Immature natural killer cell (primary cell): ENCODE results near the gene TLE2. TPM values are rescaled to one million over a fixed set of nuclear protein-coding genes. Genes with fewer than 3 reads are reported as not detected.
"Not testable (repeated sequence)": the region's sequence is repeated elsewhere in the genome, so short reads cannot be mapped to it uniquely, and the experiment has no call there.

Experiments used
- DNase-seq, 3 donors: peaks; one replicate each; pipeline ENCODE4 v3.0.0; 2022; ENCODE audit warnings: mixed read lengths in 1 of 3
- H3K27ac Mint-ChIP-seq, 6 donors: one replicate each; pipeline ENCODE4 v1.8.0; 2020; ENCODE audit warnings: mixed read lengths in 6 of 6, mild to moderate bottlenecking in 5 of 6, inconsistent platforms in 4 of 6, moderate library complexity in 3 of 6
- H3K27me3 Mint-ChIP-seq, 3 donors: one replicate each; pipeline ENCODE4 v1.8.0; 2020 to 2021; ENCODE audit warnings: low read depth in 3 of 3, mild to moderate bottlenecking in 3 of 3, mixed read lengths in 3 of 3, moderate library complexity in 3 of 3, inconsistent platforms in 1 of 3
- H3K36me3 Mint-ChIP-seq, 3 donors: one replicate each; pipeline ENCODE4 v1.8.0; 2020; ENCODE audit warnings: mixed read lengths in 3 of 3, inconsistent platforms in 2 of 3, mild to moderate bottlenecking in 2 of 3
- H3K4me1 Mint-ChIP-seq, 2 donors: one replicate each; pipeline ENCODE4 v1.8.0; 2020; ENCODE audit warnings: inconsistent platforms in 2 of 2, mild to moderate bottlenecking in 2 of 2, mixed read lengths in 2 of 2, moderate library complexity in 1 of 2
- H3K4me3 Mint-ChIP-seq, 5 donors: one replicate each; pipeline ENCODE4 v1.8.0; 2020; ENCODE audit warnings: mild to moderate bottlenecking in 5 of 5, mixed read lengths in 5 of 5, inconsistent platforms in 3 of 5, moderate library complexity in 3 of 5
- H3K9me3 Mint-ChIP-seq, 6 donors: one replicate each; pipeline ENCODE4 v1.8.0; 2020; ENCODE audit warnings: mild to moderate bottlenecking in 6 of 6, mixed read lengths in 6 of 6, inconsistent platforms in 4 of 6, moderate library complexity in 3 of 6
- polyA plus RNA-seq, 3 donors: library from polyadenylated mRNA; unstranded; fragments of 300-500 nt; fragmentation: Illumina TruSeq; gene quantifications; one replicate each; pipeline ENCODE4 v1.2.3, GENCODE V29; 2021

The TLE2 gene
- polyA plus RNA-seq, 3 donors from 2014 or later = 1.2 to 2.4 (median 1.3) TPM

DNA sequence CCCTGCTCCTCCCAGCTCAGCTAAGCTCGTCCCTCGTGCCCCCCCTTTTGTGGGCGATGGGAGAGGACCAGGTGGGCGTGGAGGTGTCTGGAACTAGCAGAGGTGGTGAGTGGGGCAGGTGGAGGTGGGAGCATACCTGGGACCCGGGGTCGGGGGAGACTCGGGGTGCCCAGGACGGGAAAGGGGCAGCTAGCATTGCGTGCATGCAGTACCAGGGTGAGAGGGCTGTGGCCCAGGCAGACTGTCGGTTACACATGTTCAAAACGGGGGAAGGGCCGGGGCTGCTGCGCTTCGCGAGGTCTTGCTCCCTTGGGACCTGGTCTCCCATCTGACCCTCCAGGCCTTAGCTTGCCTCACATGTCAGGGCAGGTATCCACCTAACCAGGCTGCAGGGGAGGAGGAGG, 24.1 kb upstream of the TLE2 start:
- no peak overlapping the region for H3K27ac Mint-ChIP-seq
- peaks cover 0 to 7% (median 2%) of the 10 kb centered on the region in 3 donors for H3K27me3 Mint-ChIP-seq
- H3K9me3 Mint-ChIP-seq = no peaks in the 10 kb centered on the region
- peaks cover 7 to 20% (median 11%) of the 10 kb centered on the region in 3 donors for H3K36me3 Mint-ChIP-seq
- no peak overlapping the region for H3K4me3 Mint-ChIP-seq
- no peak for DNase-seq
- H3K4me1 Mint-ChIP-seq = peaks cover 20 to 23% of the 10 kb centered on the region in 2 donors

DNA sequence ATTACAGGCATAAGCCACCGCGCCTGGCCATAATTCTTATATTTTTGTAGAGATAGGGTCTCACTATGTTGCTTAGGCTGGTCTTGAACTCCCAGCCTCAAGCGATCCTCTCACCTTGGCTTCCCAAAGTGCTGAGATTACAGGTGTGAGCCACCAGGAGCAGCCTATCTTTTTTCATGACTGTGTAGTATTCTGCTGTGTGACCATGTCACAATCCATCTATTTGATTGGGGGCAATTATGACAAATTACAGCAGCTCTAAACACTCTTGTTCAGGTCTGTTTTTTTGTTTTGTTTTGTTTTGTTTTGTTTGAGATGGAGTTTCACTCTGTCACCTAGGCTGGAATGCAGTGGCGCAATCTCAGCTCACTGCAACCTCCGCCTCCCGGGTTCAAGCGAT, 20.9 kb upstream of the TLE2 start:
- not testable (repeated sequence) for H3K9me3 Mint-ChIP-seq, H3K27ac Mint-ChIP-seq, DNase-seq, H3K36me3 Mint-ChIP-seq, H3K4me3 Mint-ChIP-seq
- H3K27me3 Mint-ChIP-seq = peaks cover 0 to 11% (median 5%) of the 10 kb centered on the region in 3 donors
- peaks cover 17 to 22% of the 10 kb centered on the region in 2 donors for H3K4me1 Mint-ChIP-seq

DNA sequence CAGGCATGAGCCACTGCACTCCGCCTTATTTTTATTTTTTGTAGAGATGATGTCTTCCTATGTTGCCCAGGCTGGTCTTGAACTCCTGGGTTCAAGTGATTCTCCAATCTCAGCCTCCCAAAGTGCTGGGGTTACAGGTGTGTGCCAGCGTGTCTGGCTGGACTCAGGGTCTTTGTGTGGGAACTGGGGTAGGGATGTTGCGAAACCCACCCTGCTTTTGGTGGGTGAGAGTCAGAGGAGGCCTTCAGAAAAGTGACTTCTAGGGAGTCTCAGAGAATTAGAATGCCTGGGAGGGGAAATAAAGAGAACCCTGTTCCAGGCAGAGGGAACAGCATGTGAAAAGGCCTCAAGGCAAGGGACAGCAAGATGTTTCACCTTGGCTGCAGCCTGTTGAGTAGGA, 20.0 kb upstream of the TLE2 start:
- Mint-ChIP-seq H3K27me3 (peaks cover 0 to 6% (median 5%) of the 10 kb centered on the region in 3 donors), H3K4me3 (peak overlapping the region in 3 of 5 donors; percentile 25 to 62 (median 29)), H3K9me3 (no peaks in the 10 kb centered on the region), H3K27ac (peak overlapping the region in 2 of 6 donors; percentile 55 to 79), H3K4me1 (peaks cover 12 to 14% of the 10 kb centered on the region in 2 donors), H3K36me3 (peaks cover 0 to under 1% (median 0%) of the 10 kb centered on the region in 3 donors)
- no peak for DNase-seq

DNA sequence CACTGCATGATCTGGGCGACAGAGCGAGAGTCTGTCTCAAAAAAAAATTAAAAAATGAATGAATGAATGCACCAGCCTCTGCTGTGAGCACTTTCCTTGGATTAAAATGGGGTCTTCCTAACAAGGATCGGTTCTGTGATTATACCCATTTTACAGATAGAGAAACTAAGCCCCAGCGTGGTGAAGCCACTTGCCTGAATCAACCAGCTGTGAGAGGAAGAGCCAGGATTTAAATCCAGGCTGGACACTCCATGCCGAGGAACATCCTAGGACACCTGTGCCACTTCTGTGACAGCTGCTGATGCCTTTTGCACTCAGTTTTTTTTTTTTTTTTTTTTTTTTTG, 19.1 kb upstream of the TLE2 start:
- Mint-ChIP-seq H3K36me3 (no peaks in the 10 kb centered on the region), H3K27ac (no peak overlapping the region), H3K9me3 (no peaks in the 10 kb centered on the region), H3K4me1 (peaks cover 12 to 14% of the 10 kb centered on the region in 2 donors), H3K4me3 (peak overlapping the region in 2 of 5 donors; percentile 77 to 85), H3K27me3 (peaks cover 0 to 6% (median 5%) of the 10 kb centered on the region in 3 donors)
- DNase-seq = no peak

DNA sequence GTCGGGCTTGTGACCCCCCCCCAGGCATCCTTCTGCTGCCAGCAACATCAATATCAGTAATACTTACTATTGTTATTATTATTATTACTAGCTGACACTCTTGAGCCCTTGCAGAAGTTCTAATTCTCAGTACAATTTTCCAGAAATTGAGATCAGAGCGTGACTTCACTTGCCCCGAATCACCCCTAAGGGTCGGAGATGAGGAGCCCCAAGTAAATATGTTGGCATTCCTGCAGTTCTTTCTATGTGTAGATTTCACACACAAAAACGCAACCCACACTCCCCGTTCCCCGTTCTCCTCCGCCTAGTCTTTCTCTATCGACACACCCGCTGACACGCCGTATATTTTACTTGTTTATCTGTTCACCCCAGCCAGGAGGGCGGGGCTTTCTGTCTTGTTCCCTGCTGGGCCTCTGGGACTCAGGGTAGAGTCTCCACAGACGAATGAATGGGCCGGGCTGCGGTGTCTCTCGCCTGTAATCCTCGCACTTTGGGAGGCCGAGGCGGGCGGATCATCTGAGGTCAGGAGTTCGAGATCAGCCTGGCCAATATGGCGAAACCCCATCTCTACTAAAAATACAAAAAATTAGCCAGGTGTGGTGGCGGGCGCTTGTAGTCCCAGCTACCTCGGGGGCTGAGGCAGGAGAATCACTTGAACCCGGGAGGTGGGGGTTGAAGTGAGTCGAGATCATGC, 18.6 kb upstream of the TLE2 start:
- peaks cover 12 to 15% of the 10 kb centered on the region in 2 donors for H3K4me1 Mint-ChIP-seq
- no peaks in the 10 kb centered on the region for H3K9me3 Mint-ChIP-seq
- peaks cover 0 to 6% (median 5%) of the 10 kb centered on the region in 3 donors for H3K27me3 Mint-ChIP-seq
- H3K4me3 Mint-ChIP-seq = peak overlapping the region; percentile 77 to 87 (median 80)
- peak in 2 of 3 donors; percentile 19 to 31 for DNase-seq
- peak overlapping the region in 2 of 6 donors; percentile 1 to 87 for H3K27ac Mint-ChIP-seq
- no peaks in the 10 kb centered on the region for H3K36me3 Mint-ChIP-seq

DNA sequence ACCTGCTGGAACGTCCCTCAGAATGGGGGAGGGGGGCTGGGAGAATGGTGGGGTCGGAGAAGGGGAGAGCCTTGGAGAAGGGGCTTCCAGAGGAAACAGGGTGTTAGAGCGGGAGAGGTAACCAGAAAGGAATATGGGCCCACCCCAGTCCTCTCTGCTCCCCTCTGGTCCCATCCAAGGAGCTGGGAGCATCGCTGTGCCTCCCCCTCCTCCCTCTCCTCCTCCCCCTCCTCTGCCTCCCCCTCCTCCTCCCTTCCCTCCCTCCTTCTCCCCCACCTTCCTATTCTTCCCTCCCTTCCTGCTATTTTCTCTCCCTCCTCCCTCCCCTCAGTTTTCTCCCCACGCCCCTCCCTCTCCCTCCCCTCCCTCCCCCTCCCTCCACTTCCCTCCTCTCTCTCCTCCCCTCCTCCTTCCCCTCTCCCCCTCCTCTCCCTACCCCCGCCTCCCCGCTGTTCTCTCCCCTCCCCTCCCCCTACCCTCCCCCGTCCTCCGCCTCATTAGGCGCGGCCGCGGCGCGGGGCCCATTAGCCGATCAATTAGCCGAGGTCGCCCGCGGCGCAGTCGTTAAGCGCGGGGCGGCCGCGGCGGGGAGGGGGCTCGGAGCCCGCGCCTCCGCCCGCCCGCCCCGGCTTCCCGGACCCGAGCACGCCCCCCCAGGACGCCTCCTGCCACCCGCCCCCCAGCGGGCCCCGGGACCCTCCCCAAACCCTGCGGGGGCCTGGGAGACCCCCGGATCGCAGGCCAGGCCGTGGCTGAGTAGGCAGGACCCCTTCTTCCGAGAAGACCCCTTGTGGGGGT, 17.8 kb upstream of the TLE2 start:
- DNase-seq = no peak
- peak overlapping the region in 2 of 5 donors; percentile 80 to 87 for H3K4me3 Mint-ChIP-seq
- no peaks in the 10 kb centered on the region for H3K36me3 Mint-ChIP-seq
- no peak overlapping the region for H3K27ac Mint-ChIP-seq
- peaks cover 0 to 7% (median 6%) of the 10 kb centered on the region in 3 donors for H3K27me3 Mint-ChIP-seq
- H3K4me1 Mint-ChIP-seq = peaks cover 14 to 18% of the 10 kb centered on the region in 2 donors
- H3K9me3 Mint-ChIP-seq = no peaks in the 10 kb centered on the region

DNA sequence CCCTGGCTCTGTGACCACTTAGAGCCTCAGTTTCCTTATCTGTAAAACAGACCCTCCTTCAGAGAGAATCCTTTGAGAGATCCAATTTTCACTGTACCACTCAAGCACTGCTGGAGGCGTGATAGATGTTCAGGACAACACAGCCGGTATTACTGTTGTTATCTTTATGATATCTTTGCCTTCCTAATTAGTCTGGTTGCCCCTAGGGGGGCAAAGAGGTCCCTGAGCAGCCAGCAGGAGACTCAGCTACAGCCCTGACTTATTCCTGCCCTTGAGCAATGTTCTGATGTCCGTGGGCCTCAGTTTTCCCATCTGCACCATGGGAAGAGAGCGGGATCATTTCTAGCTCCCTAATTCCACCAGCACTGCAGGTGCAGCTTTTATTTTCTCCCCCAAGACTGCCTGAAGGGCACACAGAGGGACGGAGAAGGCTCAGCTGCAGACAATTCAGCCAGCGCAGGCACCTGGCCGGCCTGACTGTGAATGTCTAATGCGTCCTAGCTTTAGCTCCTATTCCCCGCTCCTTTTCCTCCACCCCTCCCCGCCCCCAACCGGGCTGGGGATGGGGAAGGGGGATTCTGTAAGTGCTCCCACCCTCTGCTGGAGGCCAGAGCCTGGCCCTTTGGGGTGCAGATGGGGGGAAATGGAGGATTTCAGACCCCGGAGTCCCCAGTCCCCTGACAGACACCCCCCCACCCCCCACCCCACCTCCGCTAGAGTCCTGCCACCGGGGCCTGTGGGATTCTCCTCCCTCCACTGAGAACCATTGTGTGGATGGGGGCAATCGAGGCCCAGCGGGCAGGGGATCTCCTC, 17.0 kb upstream of the TLE2 start:
- Mint-ChIP-seq H3K36me3 (no peaks in the 10 kb centered on the region), H3K4me3 (peak overlapping the region in 2 of 5 donors; percentile 27 to 33), H3K27ac (no peak overlapping the region), H3K4me1 (peaks cover 14 to 18% of the 10 kb centered on the region in 2 donors), H3K9me3 (no peaks in the 10 kb centered on the region), H3K27me3 (peaks cover 0 to 10% (median 7%) of the 10 kb centered on the region in 3 donors)
- DNase-seq = no peak

DNA sequence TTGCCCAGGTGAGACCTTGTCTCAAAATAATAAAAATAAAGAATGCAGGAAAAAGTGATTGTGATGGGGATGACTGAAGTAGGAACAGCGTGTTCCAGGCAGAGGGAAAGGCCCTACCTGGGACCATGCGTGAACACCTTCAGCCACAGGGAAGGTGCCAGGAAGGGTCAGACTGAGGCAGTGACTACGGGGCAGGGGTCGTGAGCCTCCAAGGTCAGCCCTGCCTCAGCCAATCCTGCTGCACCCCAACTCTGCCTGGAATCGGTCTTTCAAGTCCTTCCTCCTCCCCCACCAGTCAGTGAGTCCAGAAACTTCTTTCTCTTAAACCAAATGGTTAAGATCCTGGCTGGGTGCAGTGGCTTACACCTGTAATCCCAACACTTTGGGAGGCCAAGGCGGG, 16.1 kb upstream of the TLE2 start:
- Mint-ChIP-seq H3K36me3 (no peaks in the 10 kb centered on the region), H3K4me1 (peaks cover 14 to 18% of the 10 kb centered on the region in 2 donors), H3K27ac (no peak overlapping the region), H3K27me3 (peaks cover 0 to 10% (median 7%) of the 10 kb centered on the region in 3 donors), H3K4me3 (peak overlapping the region in 1 of 5 donors; percentile 3), H3K9me3 (no peaks in the 10 kb centered on the region)
- DNase-seq = no peak

DNA sequence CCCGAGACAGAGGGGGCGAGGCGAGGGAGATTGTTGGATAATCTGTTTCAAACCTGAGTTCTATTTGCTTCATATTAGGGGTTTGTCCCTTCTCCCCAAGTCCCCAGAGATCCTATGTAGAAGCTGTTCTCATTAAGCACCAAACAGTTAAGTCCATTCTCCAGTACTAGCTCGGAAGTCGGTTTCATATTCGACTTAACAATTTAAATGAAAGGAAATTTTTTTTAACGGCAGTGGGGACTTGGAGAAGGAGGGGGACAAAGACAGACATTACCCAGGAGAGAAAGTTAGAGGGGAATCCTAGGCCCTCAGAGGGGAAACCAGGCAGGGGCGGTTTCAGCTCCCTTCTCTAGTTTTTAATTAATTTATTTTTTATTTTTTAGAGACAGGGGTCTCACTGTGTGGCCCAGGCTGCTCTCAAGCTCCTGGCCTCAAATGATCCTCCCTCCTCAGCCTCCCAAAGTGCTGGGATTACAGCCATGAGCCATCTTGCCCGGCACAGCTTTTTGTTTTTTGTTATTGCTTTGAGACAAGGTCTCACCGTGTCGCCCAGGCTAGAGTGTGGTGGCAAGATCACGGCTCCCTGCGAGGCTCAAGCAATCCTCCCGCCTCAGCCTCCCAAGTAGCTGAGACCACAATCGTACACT, 13.7 kb upstream of the TLE2 start:
- Mint-ChIP-seq H3K9me3 (no peaks in the 10 kb centered on the region), H3K27ac (no peak overlapping the region), H3K4me3 (no peak overlapping the region), H3K27me3 (peaks cover 0 to 6% (median 6%) of the 10 kb centered on the region in 3 donors), H3K4me1 (peaks cover 8 to 11% of the 10 kb centered on the region in 2 donors), H3K36me3 (no peaks in the 10 kb centered on the region)
- no peak for DNase-seq

DNA sequence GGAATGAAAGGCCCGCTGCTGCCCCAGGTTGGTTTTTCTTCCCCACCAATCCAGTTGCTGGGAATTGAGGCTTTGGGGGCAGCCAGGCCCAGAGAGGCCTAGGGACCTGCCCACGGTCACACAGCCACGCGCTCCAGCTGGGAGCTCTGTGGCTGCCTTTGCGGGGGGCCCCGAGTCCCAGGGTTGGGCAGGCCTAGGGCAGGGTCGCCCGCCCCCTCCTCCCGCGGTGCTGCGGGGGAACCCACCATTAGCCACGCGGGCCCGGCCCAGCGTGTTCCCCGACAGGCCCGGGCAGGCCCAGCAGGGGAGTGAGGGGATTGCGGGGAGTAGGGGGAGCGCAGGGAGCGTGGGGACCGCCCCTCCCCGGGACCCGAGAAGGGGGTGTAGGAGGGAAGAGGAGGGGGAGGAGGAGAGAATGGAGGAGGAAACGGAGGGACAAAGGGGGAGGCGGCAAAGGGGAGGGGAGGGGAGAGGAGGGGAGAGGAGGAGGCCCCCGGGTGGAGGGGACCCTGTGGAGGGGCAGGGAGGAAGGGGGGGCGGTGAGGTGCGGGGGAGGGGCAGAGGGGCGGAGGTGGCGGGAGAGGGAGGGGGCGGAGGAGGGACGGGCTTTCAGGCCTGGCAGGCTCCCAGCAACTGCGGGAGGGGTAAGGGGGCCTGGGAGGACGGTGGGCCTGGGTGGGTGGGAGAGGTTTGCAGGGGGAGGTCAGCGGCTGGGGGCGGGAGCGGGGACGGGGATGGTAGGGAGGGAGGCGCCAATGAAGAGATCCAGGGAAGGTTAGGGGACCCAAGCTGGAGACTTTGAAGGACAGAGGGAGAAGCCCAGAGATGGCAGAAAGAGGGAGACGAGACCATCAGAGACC, 12.9 kb upstream of the TLE2 start:
- H3K4me3 Mint-ChIP-seq = no peak overlapping the region
- no peak for DNase-seq
- H3K36me3 Mint-ChIP-seq = no peaks in the 10 kb centered on the region
- peaks cover 4 to 5% of the 10 kb centered on the region in 2 donors for H3K4me1 Mint-ChIP-seq
- no peak overlapping the region for H3K27ac Mint-ChIP-seq
- no peaks in the 10 kb centered on the region for H3K9me3 Mint-ChIP-seq
- peaks cover 0 to 3% (median 2%) of the 10 kb centered on the region in 3 donors for H3K27me3 Mint-ChIP-seq

DNA sequence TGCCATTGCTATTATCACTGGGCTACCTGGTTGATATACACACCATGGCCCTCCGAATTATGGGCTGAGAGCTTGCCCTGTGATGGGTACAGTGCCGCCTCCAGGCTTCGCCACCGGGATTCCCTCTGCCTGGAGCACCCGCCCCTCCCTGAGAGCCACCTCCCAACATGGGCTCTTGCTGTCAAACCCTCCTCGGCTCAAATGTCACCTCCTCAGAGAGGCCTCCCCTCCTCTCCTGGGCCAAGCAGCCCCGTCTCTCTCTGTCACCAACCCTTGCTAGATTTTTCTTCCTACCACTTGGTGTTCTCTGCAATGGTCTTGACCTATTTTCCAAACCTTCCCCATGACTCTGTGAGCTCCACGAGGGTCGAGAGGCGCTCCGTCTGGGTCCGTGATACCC, 12.2 kb upstream of the TLE2 start:
- no peak overlapping the region for H3K27ac Mint-ChIP-seq
- no peak for DNase-seq
- H3K4me1 Mint-ChIP-seq = peaks cover 5 to 7% of the 10 kb centered on the region in 2 donors
- H3K27me3 Mint-ChIP-seq = peaks cover 0 to 6% (median 2%) of the 10 kb centered on the region in 3 donors
- no peaks in the 10 kb centered on the region for H3K36me3 Mint-ChIP-seq
- no peaks in the 10 kb centered on the region for H3K9me3 Mint-ChIP-seq
- H3K4me3 Mint-ChIP-seq = no peak overlapping the region

DNA sequence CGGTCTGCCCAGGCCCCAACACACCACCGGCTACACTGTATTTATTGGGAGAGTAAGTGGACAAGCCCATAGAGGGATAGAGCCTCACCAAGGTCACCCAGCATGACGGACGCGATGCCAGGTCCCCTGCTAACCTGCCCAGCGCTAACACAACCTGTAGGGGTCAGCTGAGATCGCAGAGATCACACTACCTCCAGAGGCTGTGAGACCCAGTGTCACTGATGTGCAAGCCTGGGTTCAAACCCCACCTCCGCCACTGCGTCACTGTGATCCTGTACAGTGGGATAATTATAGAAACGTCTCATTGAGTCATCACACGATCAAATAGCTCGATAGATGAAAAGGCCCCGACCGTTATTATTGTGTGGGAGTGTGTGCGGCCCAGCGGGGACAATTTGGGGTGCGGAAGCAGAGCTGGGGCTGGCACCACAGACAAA, 10.6 kb upstream of the TLE2 start:
- Mint-ChIP-seq H3K36me3 (no peaks in the 10 kb centered on the region), H3K4me3 (no peak overlapping the region), H3K4me1 (peaks cover 18 to 19% of the 10 kb centered on the region in 2 donors), H3K27me3 (peaks cover 9 to 22% (median 16%) of the 10 kb centered on the region in 3 donors), H3K27ac (no peak overlapping the region), H3K9me3 (no peaks in the 10 kb centered on the region)
- no peak for DNase-seq
